Right cardiac atrium (tissue), 5 donors: ENCODE data around the gene HIF3A. TPM values are rescaled to one million over a fixed set of nuclear protein-coding genes. Genes with fewer than 3 reads are reported as not detected.

Experiments
- ATAC-seq, 2 donors: fragments of 200-7000 bp; cut with Tn5 transposase; one replicate each; pipeline versions ENCODE4 v1.8.0 to v1.9.1; 2020; ENCODE audit warnings: moderate library complexity in 2 of 2, mild to moderate bottlenecking in 1 of 2
- DNase-seq, 3 donors: peaks; one replicate each; pipeline ENCODE4 v3.0.0-alpha.2; 2020
- H3K27ac ChIP-seq: one replicate; pipeline ENCODE4 v1.5.1; 2013; ENCODE audit warnings: mild to moderate bottlenecking, low read length, control low read depth, moderate library complexity
- H3K27me3 ChIP-seq: one replicate; pipeline ENCODE4 v1.6.1; 2013; ENCODE audit not compliant: control insufficient read depth, insufficient read depth
- H3K4me1 ChIP-seq: one replicate; pipeline ENCODE4 v1.6.1; 2013; ENCODE audit warnings: low read length; ENCODE audit not compliant: control insufficient read depth, insufficient read depth
- H3K4me3 ChIP-seq: one replicate; pipeline ENCODE4 v1.5.1; 2013; ENCODE audit warnings: low read length, control low read depth
- H3K9me3 ChIP-seq: one replicate; pipeline ENCODE4 v1.6.1; 2013; ENCODE audit warnings: low read length; ENCODE audit not compliant: control insufficient read depth
- WGBS: extraction: QIAGEN DNeasy Blood & Tissue Kit; methylation state at CpG from one replicate; pipeline ENCODE4 v1.1.7; 2013; 5-methylcytosine and 5-hydroxymethylcytosine counted together
- intact Hi-C, 4 donors: fragments of 100-400 bp; cut with DNase I; formaldehyde crosslinking; loops; one replicate each; pipeline versions ENCODE4 v1.11.0 to v1.14.0; 2022 to 2023
- polyA plus RNA-seq: library from polyadenylated mRNA; stranded (reverse); fragments of 200-250 nt; gene quantifications from one replicate; pipeline ENCODE4 v1.2.3, GENCODE V29; 2013
- total RNA-seq, 4 donors: library from RNA; stranded (reverse); fragmentation: NEBNext Ultra II Directional; extraction: Animal tissue kit (Norgen Biotek cat#: 25700); gene quantifications; one replicate each; pipeline ENCODE4 v1.2.1, GENCODE V29; 2021
- donor health status: healthy with polysubstance abuse.
- donor health status: DM: no; HTN: yes; CAD: no.
- donor health status: DM: no; HTN: no; CAD: no.
- donor health status: DM: no; HTN: yes; CAD: no; lungs with severe emphysema.
- donor health status: DM: yes; HTN: yes; CAD: no.

Gene HIF3A
- total and polyA plus RNA-seq, 5 donors = 60.0 to 132 (median 94.7) TPM

DNA sequence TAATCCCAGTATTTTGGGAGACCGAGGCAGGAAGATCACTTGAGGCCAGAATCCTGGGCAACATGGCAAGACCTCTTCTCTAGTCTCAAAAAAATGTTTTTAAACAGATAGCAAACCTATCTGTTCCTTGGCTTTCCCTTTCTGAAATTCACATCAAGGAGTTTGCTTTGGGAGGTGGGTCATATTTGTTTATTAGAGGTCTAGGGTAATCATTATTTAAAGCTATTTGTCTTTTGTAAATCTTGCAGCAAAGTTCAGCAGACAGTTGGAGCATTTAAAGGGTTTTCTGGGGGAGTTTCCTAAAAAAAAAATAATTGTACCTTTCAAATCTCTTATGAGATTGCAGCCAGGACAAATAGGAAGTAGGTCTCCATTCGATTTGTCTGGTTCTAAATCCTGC lies 67.5 kb downstream of the HIF3A start:
- H3K4me1 ChIP-seq = no peaks in the 10 kb centered on the region
- no peaks in the 10 kb centered on the region for H3K27me3 ChIP-seq
- intact Hi-C loops = no loop called here
- DNase-seq = no peak
- 87% methylated on average over 2 of the region's 2 CpGs for WGBS
- no peak overlapping the region for H3K27ac ChIP-seq
- ATAC-seq = no peak
- H3K4me3 ChIP-seq = no peak overlapping the region
- no peaks in the 10 kb centered on the region for H3K9me3 ChIP-seq

DNA sequence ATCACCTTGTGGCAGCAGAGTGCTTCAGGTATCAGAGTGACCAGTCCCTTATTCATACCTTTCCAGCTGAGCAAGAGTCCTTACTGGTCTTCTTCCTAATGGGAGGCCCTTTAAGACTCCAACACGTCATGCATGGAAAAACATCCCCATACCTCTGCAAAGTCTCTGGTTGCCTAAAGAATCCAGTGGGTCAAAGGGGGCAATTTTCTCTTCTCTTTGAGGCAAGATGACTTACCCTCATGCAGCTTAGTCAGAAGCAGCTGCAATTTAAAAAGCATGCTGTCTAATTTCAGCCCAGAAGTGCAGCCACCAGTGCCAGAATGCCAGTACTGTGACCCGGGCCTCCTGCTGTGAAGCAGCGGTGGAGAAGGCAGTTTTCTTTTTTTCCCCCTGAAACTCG lies 68.7 kb downstream of the HIF3A start:
- Histone ChIP-seq H3K9me3 (no peaks in the 10 kb centered on the region), H3K4me3 (no peak overlapping the region), H3K4me1 (no peaks in the 10 kb centered on the region), H3K27me3 (no peaks in the 10 kb centered on the region), H3K27ac (no peak overlapping the region)
- intact Hi-C loops = no loop called here
- DNase-seq (no peak), ATAC-seq (no peak)
- 87% methylated on average over 4 of the region's 4 CpGs for WGBS

DNA sequence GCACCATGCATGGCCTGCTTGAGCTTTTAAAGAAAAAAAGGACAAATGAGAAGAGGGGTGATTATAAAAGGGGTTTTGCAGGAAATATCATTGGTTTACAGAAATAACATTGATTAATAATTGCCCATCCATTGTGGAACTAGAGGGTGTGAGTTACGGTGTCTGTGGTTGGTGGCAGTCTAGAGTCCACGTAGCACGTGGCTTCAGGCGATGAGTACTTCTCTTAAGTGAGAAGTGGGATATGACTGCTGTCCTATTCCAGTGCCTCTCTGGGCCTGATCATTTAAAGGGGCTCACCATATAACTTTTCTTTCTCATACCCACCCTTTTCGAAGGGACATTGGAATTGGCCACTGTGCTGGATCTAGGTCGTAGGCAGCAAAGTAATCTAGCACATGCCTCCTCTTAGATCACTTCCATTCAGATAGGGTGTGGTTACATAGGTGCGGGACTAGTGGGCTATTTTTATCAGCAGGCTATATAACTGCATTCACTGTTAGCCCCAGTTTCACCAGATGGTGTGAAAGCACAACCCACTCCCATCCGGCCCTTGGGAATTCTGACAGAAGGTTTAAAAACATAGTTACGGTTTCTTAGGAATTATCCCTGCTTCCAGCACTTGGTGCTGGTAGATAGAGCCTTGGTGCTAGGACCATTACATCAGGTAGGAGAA lies 69.9 kb downstream of the HIF3A start:
- Histone ChIP-seq H3K4me1 (no peaks in the 10 kb centered on the region), H3K27me3 (no peaks in the 10 kb centered on the region), H3K9me3 (no peaks in the 10 kb centered on the region), H3K27ac (no peak overlapping the region), H3K4me3 (no peak overlapping the region)
- ATAC-seq (no peak), DNase-seq (no peak)
- intact Hi-C loops = no loop called here
- WGBS = 71% methylated on average over 9 of the region's 9 CpGs

DNA sequence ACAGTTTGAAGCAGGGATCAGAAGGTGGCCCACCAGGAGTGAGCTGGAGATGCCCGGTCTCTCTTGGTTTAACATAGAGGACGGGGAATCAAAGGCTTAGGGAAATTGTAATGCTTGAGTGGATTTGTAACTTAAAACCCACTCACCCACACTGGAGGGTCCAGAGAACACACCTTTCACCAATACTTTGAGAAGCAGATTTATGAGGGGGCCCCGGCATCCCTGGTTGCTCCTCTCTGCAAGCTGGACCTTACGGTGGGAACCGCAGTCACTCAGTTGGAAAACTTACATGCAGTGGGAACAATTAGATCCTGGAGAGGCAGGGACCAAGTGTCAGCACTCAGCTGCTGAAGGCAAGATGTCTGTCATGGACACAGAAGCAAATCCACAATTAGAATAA lies 70.6 kb downstream of the HIF3A start:
- intact Hi-C loops = no loop called here
- Histone ChIP-seq H3K4me3 (no peak overlapping the region), H3K9me3 (no peaks in the 10 kb centered on the region), H3K27ac (no peak overlapping the region), H3K4me1 (no peaks in the 10 kb centered on the region), H3K27me3 (no peaks in the 10 kb centered on the region)
- ATAC-seq (no peak), DNase-seq (no peak)
- 86% methylated on average over 5 of the region's 5 CpGs for WGBS

DNA sequence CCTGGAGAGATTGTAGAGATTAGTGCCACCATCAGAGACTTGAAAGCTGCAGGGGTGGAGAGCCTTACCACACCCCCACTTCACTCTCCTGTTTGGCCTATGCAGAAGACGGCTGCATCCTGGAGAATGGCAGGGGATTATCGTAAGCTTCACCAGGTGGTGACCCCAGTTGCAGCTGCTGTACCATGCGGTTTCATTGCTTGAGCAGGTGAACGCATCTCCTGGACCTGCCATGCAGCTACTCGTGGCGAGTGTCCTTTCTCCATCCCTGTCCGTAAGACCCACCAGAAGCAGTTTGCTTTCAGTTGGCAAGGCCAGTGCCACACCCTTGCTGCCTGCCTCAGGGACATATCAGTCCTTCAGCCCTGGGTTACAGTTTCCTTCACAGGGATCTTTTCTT lies 71.3 kb downstream of the HIF3A start:
- Histone ChIP-seq H3K4me3 (no peak overlapping the region), H3K4me1 (peaks cover 5% of the 10 kb centered on the region), H3K9me3 (no peaks in the 10 kb centered on the region), H3K27ac (no peak overlapping the region), H3K27me3 (no peaks in the 10 kb centered on the region)
- peak in 1 of 3 donors; percentile 4 for DNase-seq
- intact Hi-C loops = no loop called here
- WGBS = 86% methylated on average over 7 of the region's 7 CpGs
- ATAC-seq = no peak

DNA sequence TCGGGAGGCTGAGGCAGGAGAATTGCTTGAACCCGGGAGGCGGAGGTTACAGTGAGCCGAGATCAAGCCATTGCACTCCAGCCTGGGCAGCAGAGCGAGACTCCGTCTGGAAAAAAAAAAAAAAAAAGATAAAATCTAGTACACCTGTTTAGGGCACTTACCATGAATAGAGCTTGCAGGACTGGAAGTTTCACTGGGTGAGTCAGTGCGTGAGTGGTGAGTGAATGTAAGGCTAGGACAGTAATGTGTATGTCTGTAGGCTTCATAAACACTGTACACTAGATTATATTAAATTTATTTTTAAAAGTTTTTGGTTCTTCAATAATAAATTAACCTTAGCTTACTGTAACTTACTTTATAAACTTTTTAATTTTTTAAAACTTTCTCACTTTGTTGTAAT lies 73.0 kb downstream of the HIF3A start:
- intact Hi-C loops = no loop called here
- H3K27me3 ChIP-seq = no peaks in the 10 kb centered on the region
- WGBS = 94% methylated on average over 7 of the region's 7 CpGs
- DNase-seq (no peak), ATAC-seq (no peak)
- peaks cover 5% of the 10 kb centered on the region for H3K4me1 ChIP-seq
- H3K4me3 ChIP-seq = no peak overlapping the region
- no peak overlapping the region for H3K27ac ChIP-seq
- no peaks in the 10 kb centered on the region for H3K9me3 ChIP-seq

DNA sequence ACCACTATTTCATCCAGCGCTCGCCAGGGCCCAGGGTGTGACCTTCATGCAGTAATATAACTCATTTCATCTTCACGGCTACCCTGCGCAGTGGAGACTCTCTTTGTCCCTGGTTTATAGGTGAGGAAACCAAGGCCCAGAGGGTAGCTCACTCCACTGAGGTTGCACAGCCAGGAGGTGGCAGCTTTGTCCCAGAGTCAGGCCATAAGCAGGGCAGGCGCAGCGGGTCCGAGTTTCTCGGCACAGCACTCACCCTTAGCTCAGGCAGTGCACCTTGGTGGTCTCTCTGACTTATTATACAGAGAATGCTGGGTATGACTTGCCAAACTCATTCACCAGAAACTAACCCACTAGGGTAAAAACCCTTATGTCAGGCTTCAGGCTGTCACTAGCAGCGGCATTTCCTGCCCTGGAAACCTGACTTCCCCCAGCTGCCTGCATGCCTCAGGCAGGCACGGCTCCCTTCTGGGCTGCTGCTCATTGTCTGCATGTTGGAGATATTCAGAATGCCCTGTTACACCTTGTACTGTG lies 74.6 kb downstream of the HIF3A start:
- 64% methylated on average over 10 of the region's 10 CpGs for WGBS
- no peaks in the 10 kb centered on the region for H3K9me3 ChIP-seq
- DNase-seq = peak in 1 of 3 donors; percentile 33
- intact Hi-C loops = no loop called here
- H3K27me3 ChIP-seq = no peaks in the 10 kb centered on the region
- peaks cover 5% of the 10 kb centered on the region for H3K4me1 ChIP-seq
- no peak overlapping the region for H3K4me3 ChIP-seq
- no peak for ATAC-seq
- H3K27ac ChIP-seq = no peak overlapping the region

DNA sequence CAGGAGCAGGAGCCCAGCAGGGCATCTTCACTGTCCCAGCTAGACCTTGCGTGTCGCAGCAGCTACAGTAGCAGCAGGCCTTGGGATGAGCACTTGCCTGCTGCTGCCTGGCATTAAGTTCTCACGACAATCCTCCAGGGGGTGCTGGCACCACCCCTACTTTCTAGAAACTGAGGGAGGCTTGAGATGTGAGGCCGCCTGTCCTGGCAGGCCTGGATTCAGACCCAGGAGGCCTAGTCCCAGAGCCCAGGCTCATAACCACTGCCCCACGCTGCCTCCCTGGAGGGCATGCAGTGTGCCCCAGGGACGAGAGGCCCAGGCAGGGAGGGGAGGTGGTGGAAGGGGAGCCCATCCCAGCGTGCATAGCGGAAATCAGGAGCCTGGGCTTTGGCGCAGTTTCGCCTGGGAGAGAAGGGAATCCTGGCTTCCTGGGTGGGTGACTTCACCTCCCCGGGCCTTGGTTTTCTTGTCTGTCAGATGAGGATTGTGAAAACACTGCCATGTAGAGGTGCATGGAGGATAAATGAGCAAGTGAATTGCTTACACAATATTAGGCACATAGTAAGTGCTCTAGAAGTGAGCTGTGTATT lies 76.2 kb downstream of the HIF3A start:
- Histone ChIP-seq H3K4me3 (no peak overlapping the region), H3K4me1 (peaks cover 8% of the 10 kb centered on the region), H3K9me3 (no peaks in the 10 kb centered on the region), H3K27me3 (no peaks in the 10 kb centered on the region), H3K27ac (peak overlapping the region; percentile 63)
- intact Hi-C loops = no loop called here
- no peak for ATAC-seq
- WGBS = 66% methylated on average over 11 of the region's 11 CpGs
- DNase-seq = peak in 1 of 3 donors; percentile 56

DNA sequence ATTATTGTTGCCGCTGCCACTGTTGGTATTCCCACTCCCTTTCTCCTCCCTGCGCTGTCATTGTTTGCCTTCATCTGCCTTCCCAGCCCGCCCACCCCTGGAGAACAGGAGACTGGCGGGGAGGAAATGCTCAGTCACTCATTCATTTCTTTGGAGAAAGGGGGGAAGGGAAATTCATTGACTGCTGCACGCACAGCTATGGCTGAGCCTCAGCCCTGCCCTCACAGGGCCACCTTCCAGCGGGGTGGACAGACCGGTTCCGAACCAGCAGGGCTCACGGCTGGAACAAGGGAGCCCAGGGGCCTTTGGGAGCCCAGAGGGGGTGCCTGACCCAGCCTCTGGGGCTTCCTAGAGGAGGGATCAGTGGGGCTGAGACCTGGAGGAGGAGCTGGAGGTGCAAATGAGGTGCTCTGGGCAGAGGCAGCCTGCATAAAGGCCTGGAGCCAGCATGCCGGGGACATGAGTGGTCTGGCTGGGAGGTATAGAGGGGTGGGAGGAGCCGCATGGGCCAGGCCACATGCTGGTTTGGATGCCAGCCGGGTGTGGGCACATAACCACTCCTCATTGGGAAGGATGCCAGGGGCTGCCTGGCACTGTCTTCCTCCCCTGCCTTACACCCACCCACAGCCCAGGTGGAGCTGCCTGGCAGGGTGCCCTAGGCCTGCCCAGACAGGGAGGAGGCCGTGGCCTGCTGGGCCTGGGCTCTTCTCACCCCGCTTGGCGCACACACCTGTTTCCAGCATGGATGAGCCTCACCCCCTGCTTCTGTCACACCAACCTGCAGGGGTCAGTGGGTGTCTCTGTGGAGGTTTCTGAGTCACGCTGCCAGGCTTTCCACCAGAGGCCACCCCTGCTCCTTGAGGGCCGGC lies 76.9 kb downstream of the HIF3A start:
- H3K27ac ChIP-seq = peak overlapping the region; percentile 22
- H3K9me3 ChIP-seq = no peaks in the 10 kb centered on the region
- ATAC-seq = peak; percentile 68
- intact Hi-C loops = no loop called here
- DNase-seq = peak; percentile 65 to 91 (median 81)
- H3K4me3 ChIP-seq = no peak overlapping the region
- no peaks in the 10 kb centered on the region for H3K27me3 ChIP-seq
- peaks cover 8% of the 10 kb centered on the region for H3K4me1 ChIP-seq
- 50% methylated on average over 17 of the region's 17 CpGs for WGBS

DNA sequence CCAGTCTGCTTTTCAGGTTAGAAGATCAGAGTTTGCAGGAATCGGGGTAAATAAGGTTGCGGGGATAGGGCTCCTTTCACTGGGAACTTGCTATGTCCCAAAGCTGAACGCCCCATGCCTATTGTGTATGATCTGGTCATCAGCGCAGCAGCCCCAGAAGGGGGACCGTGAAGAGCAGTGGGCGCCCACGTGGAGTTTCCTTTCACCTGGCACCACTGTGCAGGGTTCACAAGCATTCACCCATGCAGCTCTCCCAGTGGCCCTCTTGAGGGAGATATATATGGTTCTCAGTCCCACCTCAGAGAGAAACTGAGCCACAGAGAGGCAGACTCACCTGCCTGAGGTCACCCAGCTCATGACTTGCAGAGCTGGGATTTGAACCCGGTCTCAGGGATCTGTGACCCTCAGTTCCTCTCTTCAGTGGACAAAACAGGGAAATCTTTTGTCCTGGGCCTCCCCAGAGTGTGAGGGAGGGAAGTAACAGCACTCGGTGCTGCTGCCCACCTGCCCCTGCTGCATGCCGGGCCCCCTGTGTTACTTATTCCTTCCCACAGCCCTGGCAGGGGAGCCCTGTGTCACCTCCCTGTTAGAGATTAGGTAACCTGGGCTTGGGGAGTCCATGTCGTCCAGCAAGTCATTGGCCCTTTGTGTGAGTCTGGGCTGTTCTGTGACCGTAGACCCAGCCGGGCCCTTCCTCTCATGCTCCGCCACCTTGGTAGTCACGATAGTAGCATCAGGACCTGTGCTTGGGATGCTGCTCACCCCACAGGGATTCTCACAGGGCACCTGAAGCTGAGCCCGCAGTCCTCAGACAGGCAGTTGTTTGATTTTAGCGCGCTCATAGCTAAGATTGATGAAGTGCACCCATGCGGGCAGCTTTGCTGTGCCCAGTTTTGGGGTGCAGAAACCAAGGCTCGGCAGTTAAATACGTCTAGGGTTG lies 78.0 kb downstream of the HIF3A start:
- no peaks in the 10 kb centered on the region for H3K9me3 ChIP-seq
- no peak overlapping the region for H3K27ac ChIP-seq
- intact Hi-C loops = no loop called here
- no peak for ATAC-seq
- DNase-seq = no peak
- peaks cover 8% of the 10 kb centered on the region for H3K4me1 ChIP-seq
- no peaks in the 10 kb centered on the region for H3K27me3 ChIP-seq
- 93% methylated on average over 21 of the region's 21 CpGs for WGBS
- H3K4me3 ChIP-seq = no peak overlapping the region
